ENCODE measurements around the gene CCDC191.

The CCDC191 gene

GRCh38 chr3:113966172-113966571, 90.2 kb downstream of the CCDC191 start:
- no peak for DNase-seq (ENCODE audit: low read depth)

GRCh38 chr3:113963879-113964278, 92.4 kb downstream of the CCDC191 start:
- no peak for DNase-seq (ENCODE audit: low read depth)

GRCh38 chr3:113954091-113954685, 102.1 kb downstream of the CCDC191 start:
- DNase-seq (ENCODE audit: low read depth), result no peak

GRCh38 chr3:113953677-113954076, 102.6 kb downstream of the CCDC191 start:
- DNase-seq (ENCODE audit: low read depth), result no peak

GRCh38 chr3:113952921-113953320, 103.4 kb downstream of the CCDC191 start:
- DNase-seq (ENCODE audit: low read depth), result peak; percentile 16

- peak; percentile 3 for DNase-seq (ENCODE audit: low read depth)
These were observed 108.1 kb downstream of the CCDC191 start for GRCh38 chr3:113948015-113948917.

- DNase-seq (ENCODE audit: low read depth), result peak; percentile 59
These were observed 108.8 kb downstream of the CCDC191 start, which contains the start of gene ZDHHC23 for GRCh38 chr3:113947372-113948014. Gene ZDHHC23 (plus strand): TSS chr3:113948013. CDS start chr3:113948803, 790 bp downstream.

GRCh38 chr3:113946831-113947230, 109.5 kb downstream of the CCDC191 start:
- no peak for DNase-seq (ENCODE audit: low read depth)

GRCh38 chr3:113927556-113927955, 128.8 kb downstream of the CCDC191 start:
- DNase-seq (ENCODE audit: low read depth), result no peak

GRCh38 chr3:113914646-113915045, 141.7 kb downstream of the CCDC191 start:
- peak; percentile 94 for DNase-seq (ENCODE audit: low read depth)

Data from EH (cell line).